PC-3 (cell line): ENCODE measurements around the gene ARHGEF17. TPM values are rescaled to one million over a fixed set of nuclear protein-coding genes. Genes with fewer than 3 reads are reported as not detected.

Experiments used
- ATAC-seq: fragments of 200-7000 bp; cut with Tn5 transposase; 2 replicates; pipeline ENCODE4 v1.9.1; 2020; ENCODE audit warnings: mild to moderate bottlenecking, moderate library complexity
- BruUV-seq: library from RNA; stranded (reverse); fragments of 400-500 nt; replicated peaks from 2 replicates; lab custom pipeline; 2021; lab: Mats Ljungman, UMichigan
- CTCF ChIA-PET: fragments of 300-600 bp; sonication (Branson Sonifier 250); formaldehyde crosslinking; loops from one replicate; lab custom pipeline; 2022; ENCODE audit warnings: antibody characterized with exemption; lab: Charles Lee
- POLR2A ChIA-PET: fragments of 300-600 bp; sonication (Branson Sonifier 250); formaldehyde crosslinking; loops from one replicate; lab custom pipeline; 2022; ENCODE audit warnings: antibody characterized with exemption; ENCODE audit not compliant: unreplicated experiment; lab: Charles Lee
- DNase-seq: peaks from one replicate; pipeline ENCODE4 v3.0.0-alpha.2; 2015
- H2AFZ ChIP-seq: fragments of 300-600 bp; sonication (generic); 2 replicates; pipeline ENCODE4 v1.6.0; 2016; ENCODE audit warnings: antibody characterized with exemption, low read length
- H3F3A ChIP-seq: fragments of 300-600 bp; sonication (generic); one replicate; pipeline ENCODE4 v1.6.0; 2017; ENCODE audit warnings: antibody characterized with exemption, low read length, control low read depth, mild to moderate bottlenecking; ENCODE audit not compliant: unreplicated experiment
- H3K27ac ChIP-seq: fragments of 300-600 bp; sonication (generic); 2 replicates; pipeline ENCODE4 v1.5.1; 2016; ENCODE audit warnings: mild to moderate bottlenecking, low read length
- H3K27me3 ChIP-seq: fragments of 300-600 bp; sonication (generic); 2 replicates; pipeline ENCODE4 v1.6.1; 2016; ENCODE audit warnings: low read length, mixed read lengths
- H3K36me3 ChIP-seq: fragments of 300-600 bp; sonication (generic); 2 replicates; pipeline ENCODE4 v1.6.1; 2016; ENCODE audit warnings: low read depth, mixed run types, low read length, mixed read lengths
- H3K4me1 ChIP-seq: fragments of 300-600 bp; sonication (generic); 2 replicates; pipeline ENCODE4 v1.5.1; 2016; ENCODE audit warnings: low read length; ENCODE audit not compliant: insufficient read depth
- H3K4me2 ChIP-seq: fragments of 300-600 bp; sonication (generic); 2 replicates; pipeline ENCODE4 v1.6.0; 2016; ENCODE audit warnings: low read length
- H3K4me3 ChIP-seq: fragments of 300-600 bp; sonication (generic); 2 replicates; pipeline ENCODE4 v1.5.1; 2016; ENCODE audit warnings: mild to moderate bottlenecking, low read length, mixed read lengths
- H3K79me2 ChIP-seq: fragments of 300-600 bp; sonication (generic); 2 replicates; pipeline ENCODE4 v1.6.1; 2017; ENCODE audit warnings: low read length, mixed read lengths
- H3K9ac ChIP-seq: fragments of 300-600 bp; sonication (generic); 2 replicates; pipeline ENCODE4 v1.6.0; 2016; ENCODE audit warnings: mild to moderate bottlenecking, low read length
- H3K9me2 ChIP-seq: fragments of 300-600 bp; sonication (generic); replicated peaks from 2 replicates; pipeline ENCODE4 v1.6.1; 2016; ENCODE audit warnings: mixed run types, low read length, mixed read lengths
- H3K9me3 ChIP-seq: fragments of 300-600 bp; sonication (generic); 2 replicates; pipeline ENCODE4 v1.6.1; 2016; ENCODE audit warnings: low read length, mixed read lengths
- H4K20me1 ChIP-seq: fragments of 300-600 bp; sonication (generic); 2 replicates; pipeline ENCODE4 v1.6.1; 2016; ENCODE audit warnings: low read length, mixed read lengths
- EZH2 ChIP-seq: fragments of 300-600 bp; sonication (generic); IDR thresholded peaks from one replicate; pipeline ENCODE4 v1.6.1; 2017; ENCODE audit warnings: antibody characterized with exemption, mild to moderate bottlenecking, low read length; ENCODE audit not compliant: unreplicated experiment
- EZH2phosphoT487 ChIP-seq: fragments of 300-600 bp; sonication (generic); IDR thresholded peaks from 2 replicates; pipeline ENCODE4 v1.6.1; 2018; ENCODE audit warnings: mild to moderate bottlenecking, antibody characterized with exemption, low read length, borderline replicate concordance
- intact Hi-C: fragments of 100-400 bp; cut with micrococcal nuclease; formaldehyde crosslinking; loops from 2 replicates; pipeline ENCODE4 v1.9.0; 2023
- total RNA-seq: library from RNA; depleted of rRNA; stranded (reverse); fragments of >200 nt; gene quantifications from 2 replicates; pipeline ENCODE4 v1.2.3, GENCODE V29; 2014
- TF ChIP-seq, protein P1 (sequence below): fragments of 300-600 bp; sonication (generic); conservative IDR thresholded peaks from 2 replicates; pipeline ENCODE4 v1.5.1; 2017; ENCODE audit warnings: antibody characterized with exemption, low read depth, mild to moderate bottlenecking, low read length

The ARHGEF17 gene
- total RNA-seq, 1 experiment from 2014 or later: 6.2 TPM

DNA sequence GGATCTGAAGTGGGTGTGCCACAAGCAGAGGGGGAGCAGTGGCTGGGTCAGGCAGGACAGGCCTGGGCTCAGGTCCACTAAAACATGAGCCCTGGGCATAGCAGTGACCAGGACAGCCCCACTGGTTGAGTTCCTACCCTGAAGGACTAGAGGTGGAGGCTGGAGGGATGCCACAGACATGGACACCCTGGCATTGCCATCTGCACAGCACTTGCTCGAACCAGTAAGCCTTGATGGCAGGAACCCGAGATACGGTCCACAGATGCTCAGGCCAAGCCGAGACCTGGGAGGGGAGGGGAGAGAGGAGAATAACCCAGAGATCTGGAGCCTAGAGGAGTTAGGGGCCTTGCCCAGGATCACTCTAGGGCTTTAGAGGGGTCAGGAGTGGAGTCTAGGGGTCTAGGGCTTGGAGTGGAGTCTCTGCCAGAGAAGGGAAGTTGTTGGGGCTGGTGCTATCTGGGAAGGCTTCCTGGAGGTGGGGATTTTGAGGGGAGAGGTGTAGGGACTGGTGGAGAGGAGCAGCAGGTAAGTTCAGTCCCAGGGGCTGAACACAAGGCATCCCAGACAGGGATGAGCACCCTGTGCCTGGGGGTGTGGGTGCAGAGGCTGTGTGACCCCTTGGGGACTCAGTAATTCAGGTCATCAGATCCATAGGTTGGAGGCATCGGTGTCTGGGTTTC is 37.5 kb downstream of the ARHGEF17 start:
- Histone ChIP-seq H3F3A (no peaks in the 10 kb centered on the region), H3K27ac (no peak overlapping the region), H3K9me2 (no peaks in the 10 kb centered on the region), H3K36me3 (no peaks in the 10 kb centered on the region), H3K27me3 (no peaks in the 10 kb centered on the region), H3K4me2 (no peak overlapping the region), H2AFZ (no peak overlapping the region), H4K20me1 (no peaks in the 10 kb centered on the region), H3K79me2 (peaks cover 9% of the 10 kb centered on the region), H3K9me3 (no peaks in the 10 kb centered on the region), H3K4me1 (peaks cover 4% of the 10 kb centered on the region; the same call in 1 of the 2 replicates), H3K4me3 (no peak overlapping the region), H3K9ac (no peak overlapping the region)
- CTCF ChIA-PET: no interaction called here
- BruUV-seq: no TSS peak
- intact Hi-C loops: no loop called here
- no peak for TF ChIP-seq EZH2phosphoT487
- TF ChIP-seq EZH2: no peak
- TF ChIP-seq, protein P1, sequence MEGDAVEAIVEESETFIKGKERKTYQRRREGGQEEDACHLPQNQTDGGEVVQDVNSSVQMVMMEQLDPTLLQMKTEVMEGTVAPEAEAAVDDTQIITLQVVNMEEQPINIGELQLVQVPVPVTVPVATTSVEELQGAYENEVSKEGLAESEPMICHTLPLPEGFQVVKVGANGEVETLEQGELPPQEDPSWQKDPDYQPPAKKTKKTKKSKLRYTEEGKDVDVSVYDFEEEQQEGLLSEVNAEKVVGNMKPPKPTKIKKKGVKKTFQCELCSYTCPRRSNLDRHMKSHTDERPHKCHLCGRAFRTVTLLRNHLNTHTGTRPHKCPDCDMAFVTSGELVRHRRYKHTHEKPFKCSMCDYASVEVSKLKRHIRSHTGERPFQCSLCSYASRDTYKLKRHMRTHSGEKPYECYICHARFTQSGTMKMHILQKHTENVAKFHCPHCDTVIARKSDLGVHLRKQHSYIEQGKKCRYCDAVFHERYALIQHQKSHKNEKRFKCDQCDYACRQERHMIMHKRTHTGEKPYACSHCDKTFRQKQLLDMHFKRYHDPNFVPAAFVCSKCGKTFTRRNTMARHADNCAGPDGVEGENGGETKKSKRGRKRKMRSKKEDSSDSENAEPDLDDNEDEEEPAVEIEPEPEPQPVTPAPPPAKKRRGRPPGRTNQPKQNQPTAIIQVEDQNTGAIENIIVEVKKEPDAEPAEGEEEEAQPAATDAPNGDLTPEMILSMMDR: no peak
- POLR2A ChIA-PET: no interaction called here
- DNase-seq (no peak), ATAC-seq (no peak)

GRCh38 chr11:73346186-73346935 is 38.3 kb downstream of the ARHGEF17 start:
- intact Hi-C loops: no loop called here
- ChIA-PET POLR2A (no interaction called here), CTCF (no interaction called here)
- ATAC-seq (no peak), DNase-seq (no peak)
- H4K20me1 ChIP-seq: no peaks in the 10 kb centered on the region
- H3K9ac ChIP-seq: no peak overlapping the region
- no peaks in the 10 kb centered on the region for H3K9me2 ChIP-seq
- peaks cover 9% of the 10 kb centered on the region for H3K79me2 ChIP-seq
- H3K27ac ChIP-seq: no peak overlapping the region
- no peak overlapping the region for H3K4me2 ChIP-seq
- no peak overlapping the region for H2AFZ ChIP-seq
- no peak for TF ChIP-seq EZH2phosphoT487
- TF ChIP-seq EZH2: no peak
- TF ChIP-seq, protein P1: no peak
- H3K4me3 ChIP-seq: no peak overlapping the region
- H3K27me3 ChIP-seq: no peaks in the 10 kb centered on the region
- H3K4me1 ChIP-seq: peaks cover 4% of the 10 kb centered on the region; the same call in 1 of the 2 replicates
- BruUV-seq: no TSS peak
- H3K36me3 ChIP-seq: no peaks in the 10 kb centered on the region
- no peaks in the 10 kb centered on the region for H3K9me3 ChIP-seq
- no peaks in the 10 kb centered on the region for H3F3A ChIP-seq

GRCh38 chr11:73347067-73347466 is 39.0 kb downstream of the ARHGEF17 start:
- no peaks in the 10 kb centered on the region for H3K9me2 ChIP-seq
- H3K4me1 ChIP-seq: peaks cover 4% of the 10 kb centered on the region; the same call in 1 of the 2 replicates
- TF ChIP-seq, protein P1: no peak
- TF ChIP-seq EZH2 (no peak), EZH2phosphoT487 (no peak)
- no peak overlapping the region for H3K27ac ChIP-seq
- H3K27me3 ChIP-seq: no peaks in the 10 kb centered on the region
- H3K9ac ChIP-seq: no peak overlapping the region
- intact Hi-C loops: no loop called here
- no peaks in the 10 kb centered on the region for H3F3A ChIP-seq
- DNase-seq: no peak
- ChIA-PET POLR2A (no interaction called here), CTCF (no interaction called here)
- no peak overlapping the region for H3K4me3 ChIP-seq
- H3K36me3 ChIP-seq: no peaks in the 10 kb centered on the region
- peaks cover 9% of the 10 kb centered on the region for H3K79me2 ChIP-seq
- no peaks in the 10 kb centered on the region for H4K20me1 ChIP-seq
- no peak overlapping the region for H2AFZ ChIP-seq
- no peak overlapping the region for H3K4me2 ChIP-seq
- no TSS peak for BruUV-seq
- no peak for ATAC-seq
- no peaks in the 10 kb centered on the region for H3K9me3 ChIP-seq
